HG03571 (cell line): ENCODE results near the gene ERC1.
"Not testable (repeated sequence)": the region's sequence is repeated elsewhere in the genome, so short reads cannot be mapped to it uniquely, and the experiment has no call there.

ENCODE experiments used
- ATAC-seq: cut with Tn5 transposase; IDR thresholded peaks from one replicate; pipeline ENCODE4 v1.9.1; 2021; ENCODE audit not compliant: unreplicated experiment

ERC1 gene

DNA sequence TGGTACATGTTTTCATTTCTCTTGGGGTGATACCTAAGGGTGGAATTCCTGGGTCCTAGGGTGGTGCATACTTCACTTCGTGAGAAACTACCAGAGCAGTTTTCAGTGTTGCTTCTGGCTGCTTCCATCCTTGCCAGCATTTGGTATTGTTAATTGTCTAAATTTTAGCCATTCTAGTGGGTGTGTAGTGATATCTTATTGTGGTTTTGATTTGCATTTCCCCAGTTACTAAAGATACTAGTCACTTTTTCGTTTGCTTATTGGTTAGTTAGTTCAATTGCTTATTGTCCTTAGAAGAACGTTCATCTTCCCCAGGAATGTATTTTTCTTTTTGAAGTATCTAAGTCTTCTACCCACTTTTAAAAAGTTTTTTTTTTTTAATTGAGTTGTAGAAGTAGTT is 80.2 kb downstream of the ERC1 start:
- no peak for ATAC-seq

GRCh38 chr12:1073652-1074051 is 82.6 kb downstream of the ERC1 start:
- no peak for ATAC-seq

- ATAC-seq, result no peak
Measured at GRCh38 chr12:1077036-1077803, 86.2 kb downstream of the ERC1 start.

GRCh38 chr12:1078002-1078401 is 87.0 kb downstream of the ERC1 start:
- no peak for ATAC-seq

DNA sequence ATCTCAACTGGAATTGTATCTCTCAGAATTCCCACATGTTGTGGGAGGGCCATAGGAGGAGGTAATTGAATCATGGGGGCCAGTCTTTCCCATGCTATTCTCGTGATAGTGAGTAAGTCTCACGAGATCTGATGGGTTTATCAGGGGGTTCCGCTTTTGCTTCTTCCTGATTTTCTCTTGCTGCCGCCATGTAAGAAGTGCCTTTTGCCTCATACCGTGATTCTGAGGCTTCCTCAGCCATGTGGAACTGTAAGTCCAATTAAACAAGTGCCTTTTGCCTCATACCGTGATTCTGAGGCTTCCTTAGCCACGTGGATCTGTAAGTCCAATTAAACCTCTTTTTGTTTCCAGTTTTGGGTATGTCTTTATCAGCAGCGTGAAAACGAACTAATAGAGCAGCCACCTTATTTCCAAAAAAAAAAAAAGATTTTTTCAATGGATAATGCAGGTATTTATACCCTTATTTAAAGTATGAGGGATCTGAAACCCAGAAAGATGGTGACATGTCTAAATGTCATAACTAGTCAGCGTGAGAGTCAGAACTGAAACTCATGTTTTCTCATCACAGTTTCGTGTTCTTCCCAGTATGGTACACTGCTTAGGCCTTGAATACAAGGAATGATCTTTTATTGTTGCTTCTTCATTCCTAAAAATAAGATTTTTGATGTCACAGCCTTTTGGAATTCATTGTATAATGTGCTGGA is 89.6 kb downstream of the ERC1 start:
- no peak for ATAC-seq

- no peak for ATAC-seq
Measured at GRCh38 chr12:1083151-1083888, 92.3 kb downstream of the ERC1 start.

GRCh38 chr12:1083889-1084262 is 92.9 kb downstream of the ERC1 start:
- no peak for ATAC-seq

GRCh38 chr12:1091350-1091749 is 100.3 kb downstream of the ERC1 start:
- ATAC-seq, result no peak

DNA sequence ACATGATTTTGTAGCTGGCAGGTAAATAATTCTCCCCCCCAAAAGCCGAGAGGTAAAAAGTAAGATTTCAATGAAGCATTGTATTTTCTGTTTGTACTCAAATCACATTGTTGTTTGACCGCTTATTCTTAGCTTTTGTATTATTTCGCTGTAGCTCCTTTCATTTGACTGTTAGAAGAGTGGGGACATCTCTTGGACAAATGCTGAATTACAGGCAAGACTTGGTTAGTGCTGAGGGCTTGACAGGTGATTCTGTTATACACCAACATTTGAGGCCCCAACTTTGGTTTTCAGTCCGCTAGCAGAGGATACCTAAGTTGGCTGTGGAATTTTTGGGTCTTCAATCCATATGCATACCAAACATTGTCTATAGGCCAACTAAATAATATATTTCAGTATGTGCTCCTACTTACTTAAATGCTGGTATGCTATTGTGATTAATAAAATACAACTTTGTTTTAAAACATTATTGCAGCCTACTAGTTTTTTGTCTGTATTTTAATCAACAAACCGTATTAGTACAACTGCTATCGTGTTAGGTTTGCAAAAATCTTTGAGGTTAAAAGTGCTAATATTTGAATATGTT is 102.2 kb downstream of the ERC1 start:
- no peak for ATAC-seq

DNA sequence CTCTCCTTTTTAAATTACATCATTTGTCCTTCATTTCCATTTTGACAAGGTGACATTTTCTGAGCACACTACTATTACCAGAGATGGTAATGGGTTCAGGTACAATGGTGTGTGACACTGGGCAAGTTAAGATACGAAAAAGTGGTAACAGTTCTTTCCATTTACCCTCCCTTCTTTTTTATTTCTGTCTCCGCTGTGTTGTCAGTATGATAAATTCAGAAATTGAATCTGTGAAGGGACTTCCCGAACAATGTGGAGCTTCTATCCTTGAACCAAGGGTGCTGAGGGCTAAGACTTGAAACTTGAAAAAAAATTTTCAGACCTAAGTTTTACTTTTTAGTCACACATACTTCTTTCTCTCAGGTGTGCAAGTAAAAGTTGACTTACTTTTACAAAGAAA is 103.7 kb downstream of the ERC1 start:
- no peak for ATAC-seq

DNA sequence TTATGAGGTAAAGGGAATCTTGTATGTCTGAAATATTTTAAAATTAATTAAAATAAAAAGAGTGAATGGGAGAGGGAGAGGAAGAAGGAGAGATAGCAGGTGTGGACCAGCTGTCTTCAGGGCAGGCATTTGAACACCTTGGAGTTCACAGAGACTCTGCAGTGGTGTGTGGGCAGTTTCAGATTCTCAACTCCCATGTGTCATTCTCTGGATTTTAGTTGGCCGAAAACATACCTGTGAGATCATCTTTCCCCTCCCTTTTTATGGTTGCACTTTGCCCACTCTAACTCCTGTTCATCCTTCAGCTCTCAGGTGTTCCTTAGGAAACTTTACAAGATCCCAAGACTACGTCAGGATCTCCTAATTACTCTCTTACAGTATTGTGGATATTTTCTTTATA is 108.1 kb downstream of the ERC1 start:
- no peak for ATAC-seq

GRCh38 chr12:1099618-1100017 is 108.6 kb downstream of the ERC1 start:
- not testable (repeated sequence) for ATAC-seq

DNA sequence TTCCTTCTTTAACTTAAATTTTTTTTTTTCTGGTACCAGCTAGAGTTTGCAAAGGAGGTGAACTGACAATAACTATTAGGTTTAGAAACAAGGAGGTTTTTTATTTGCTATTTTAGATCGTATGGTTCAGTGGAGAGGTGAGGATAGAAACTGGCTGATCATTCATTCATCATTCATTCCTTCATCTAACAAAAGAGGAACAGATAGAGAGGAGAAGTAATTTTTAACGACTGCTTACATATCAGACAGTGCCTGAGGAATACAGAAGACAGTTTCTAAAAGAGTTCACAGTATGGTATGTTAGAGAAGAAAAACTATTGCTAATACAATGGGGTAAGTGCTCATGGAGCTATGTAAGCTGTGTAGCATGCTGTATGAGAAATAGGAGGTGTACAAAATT is 111.1 kb downstream of the ERC1 start:
- ATAC-seq, result no peak

- ATAC-seq, result no peak
Measured at GRCh38 chr12:1102791-1103450, 111.9 kb downstream of the ERC1 start.

- ATAC-seq, result no peak
Measured at GRCh38 chr12:1103632-1104031, 112.6 kb downstream of the ERC1 start.

DNA sequence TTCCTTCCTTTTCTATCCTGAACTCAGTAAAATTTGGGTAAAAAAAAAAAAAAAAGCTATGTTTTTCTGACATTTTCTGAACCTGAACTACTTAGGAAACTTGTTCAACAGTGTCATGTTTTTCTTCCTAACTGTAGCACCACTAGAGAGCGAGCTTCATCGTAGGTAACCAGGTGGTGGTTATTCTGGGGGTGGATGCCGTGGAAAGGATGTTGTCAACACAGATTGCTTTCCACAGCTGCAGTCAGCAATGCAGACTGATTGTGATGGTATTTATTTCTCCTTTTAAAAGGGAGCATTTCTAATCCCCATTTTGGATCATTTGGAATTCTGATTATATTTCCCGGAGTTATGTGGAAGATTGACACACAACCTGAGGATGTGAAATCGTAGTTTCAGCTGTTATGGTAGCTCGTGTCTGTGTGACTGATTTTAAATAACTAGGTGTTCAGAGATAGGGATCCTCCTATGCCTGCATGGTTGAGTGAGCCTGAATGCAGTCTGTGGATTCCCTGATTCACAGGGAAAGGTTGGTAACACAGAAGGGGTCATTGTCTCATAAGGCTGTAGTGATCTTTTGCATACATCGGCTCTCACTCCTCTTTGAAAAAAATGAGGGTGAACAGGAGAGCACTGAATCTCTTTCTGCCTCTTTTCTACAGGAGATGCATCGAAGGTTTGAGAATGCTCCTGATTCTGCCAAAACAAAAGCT is 113.2 kb downstream of the ERC1 start:
- ATAC-seq, result no peak

DNA sequence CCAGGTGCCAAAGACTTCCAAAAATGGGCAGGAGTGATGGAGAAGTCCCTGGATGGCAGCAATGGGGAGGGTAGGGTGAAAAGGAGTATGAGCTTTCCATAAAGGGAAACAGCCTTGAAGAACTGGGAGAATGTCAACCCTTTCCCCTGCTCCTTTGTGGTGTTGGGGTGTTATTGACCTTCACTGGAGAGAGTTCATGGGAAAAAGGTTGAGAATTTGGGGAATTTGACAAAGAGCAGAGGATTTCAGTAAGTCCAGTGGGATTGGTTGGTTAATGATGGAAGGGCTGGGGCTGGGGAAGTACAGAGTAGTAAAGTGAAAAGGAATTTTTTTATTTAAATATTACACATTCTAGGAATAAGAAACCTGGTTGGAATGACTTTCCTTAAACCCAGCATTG is 116.6 kb downstream of the ERC1 start:
- no peak for ATAC-seq

DNA sequence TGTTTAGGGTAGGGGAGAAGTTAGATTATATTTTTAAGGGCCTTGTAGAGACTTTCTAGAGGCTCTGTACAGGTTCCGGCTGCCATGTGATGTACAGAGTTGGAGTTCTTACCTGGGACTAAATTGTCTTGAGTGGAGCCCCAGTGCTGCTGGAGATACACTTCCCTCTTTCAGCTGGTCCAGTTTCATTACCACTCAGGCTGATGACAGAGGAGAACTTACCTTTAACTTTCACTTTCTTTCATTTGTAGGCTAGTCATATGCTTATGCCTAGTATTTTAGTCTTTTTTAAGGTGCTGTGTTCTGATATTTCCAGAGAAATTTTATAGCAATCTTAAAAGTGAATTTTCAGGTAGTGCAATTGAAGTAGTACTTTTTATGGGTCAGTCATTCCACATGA is 117.3 kb downstream of the ERC1 start:
- ATAC-seq, result peak; percentile 79

DNA sequence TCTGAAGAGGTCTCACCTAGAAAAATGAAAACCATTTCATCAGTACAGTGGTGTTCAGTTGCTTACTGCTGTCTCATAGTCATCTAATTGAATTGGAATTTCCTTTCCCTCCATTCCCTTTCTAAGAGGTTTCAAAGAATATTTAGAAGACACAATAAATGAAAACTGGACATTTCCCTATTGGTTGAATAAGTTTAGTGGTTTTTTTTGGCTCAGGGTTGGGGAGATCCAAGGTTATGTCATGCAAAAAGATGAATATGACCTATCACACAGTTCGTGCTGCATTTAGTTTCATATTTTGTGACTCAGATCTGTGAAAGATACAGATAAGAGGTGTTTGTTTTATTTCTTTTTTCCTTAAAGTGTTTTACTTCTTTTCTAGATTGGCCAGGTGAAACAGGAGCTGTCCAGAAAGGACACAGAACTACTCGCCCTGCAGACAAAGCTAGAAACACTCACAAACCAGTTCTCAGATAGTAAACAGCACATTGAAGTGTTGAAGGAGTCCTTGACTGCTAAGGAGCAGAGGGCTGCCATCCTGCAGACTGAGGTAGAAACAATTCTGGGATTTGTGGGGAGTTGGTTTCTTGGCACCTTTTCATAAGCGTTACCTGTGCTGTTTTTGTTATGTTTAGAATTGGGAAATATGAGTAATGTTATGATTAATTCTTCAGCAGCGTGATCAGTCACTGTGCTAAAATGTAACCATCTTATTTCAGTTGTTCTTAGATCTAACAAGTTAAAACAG is 124.6 kb downstream of the ERC1 start:
- no peak for ATAC-seq

GRCh38 chr12:1117371-1117770 is 126.3 kb downstream of the ERC1 start:
- ATAC-seq, result no peak
